Nephron (organoid): Measurements from ENCODE around the gene TJP1.

Source experiments
- H3K27ac Mint-ChIP-seq, 3 experiments: 2 replicates each; pipeline ENCODE4 v1.8.0; 2020; ENCODE audit warnings: mixed read lengths in 3 of 3, mild to moderate bottlenecking in 2 of 3, moderate library complexity in 1 of 3
- H3K27me3 Mint-ChIP-seq: 2 replicates; pipeline ENCODE4 v1.8.0; 2021; ENCODE audit warnings: low read depth, mild to moderate bottlenecking, moderate library complexity, mixed read lengths
- H3K36me3 Mint-ChIP-seq: 2 replicates; pipeline ENCODE4 v1.8.0; 2020; ENCODE audit warnings: low read depth, mixed read lengths
- H3K4me1 Mint-ChIP-seq: 2 replicates; pipeline ENCODE4 v1.8.0; 2020; ENCODE audit warnings: mixed read lengths
- H3K4me3 Mint-ChIP-seq, 3 experiments: 2 replicates each; pipeline ENCODE4 v1.8.0; 2020; ENCODE audit warnings: mild to moderate bottlenecking in 3 of 3, mixed read lengths in 3 of 3, moderate library complexity in 2 of 3
- H3K9me3 Mint-ChIP-seq: 2 replicates; pipeline ENCODE4 v1.8.0; 2020; ENCODE audit warnings: mixed read lengths
- CTCF ChIP-seq, 3 experiments: fragments of 200-600 bp; sonication (generic); IDR thresholded peaks; one replicate each; pipeline ENCODE4 v1.5.0; 2021; ENCODE audit warnings: antibody characterized with exemption in 3 of 3; ENCODE audit not compliant: unreplicated experiment in 3 of 3

TJP1 gene

GRCh38 chr15:29800491-29801366 lies 21.5 kb downstream of the TJP1 start:
- Mint-ChIP-seq H3K9me3 (peaks cover 6% of the 10 kb centered on the region), H3K4me3 (no peak overlapping the region), H3K36me3 (peaks cover 48% of the 10 kb centered on the region), H3K4me1 (peaks cover 19% of the 10 kb centered on the region), H3K27ac (peak overlapping the region; percentile 1 to 87 (median 60)), H3K27me3 (no peaks in the 10 kb centered on the region)
- no peak for TF ChIP-seq CTCF (IDR thresholded peaks at IDR 0.05; ENCODE audit: unreplicated experiment in 3 of 3)

- peaks cover 10% of the 10 kb centered on the region for H3K9me3 Mint-ChIP-seq
- peaks cover 55% of the 10 kb centered on the region for H3K36me3 Mint-ChIP-seq
- H3K4me1 Mint-ChIP-seq = peaks cover 13% of the 10 kb centered on the region
- TF ChIP-seq CTCF (IDR thresholded peaks at IDR 0.05; ENCODE audit: unreplicated experiment in 3 of 3) = no peak
- H3K4me3 Mint-ChIP-seq = no peak overlapping the region
- no peaks in the 10 kb centered on the region for H3K27me3 Mint-ChIP-seq
- H3K27ac Mint-ChIP-seq = no peak overlapping the region
Observed at GRCh38 chr15:29799859-29800258, 22.4 kb downstream of the TJP1 start.

GRCh38 chr15:29795610-29796009 lies 26.7 kb downstream of the TJP1 start:
- Mint-ChIP-seq H3K36me3 (peaks cover 77% of the 10 kb centered on the region), H3K27ac (no peak overlapping the region), H3K4me3 (no peak overlapping the region), H3K27me3 (no peaks in the 10 kb centered on the region), H3K9me3 (peaks cover 27% of the 10 kb centered on the region), H3K4me1 (no peaks in the 10 kb centered on the region)
- TF ChIP-seq CTCF (IDR thresholded peaks at IDR 0.05; ENCODE audit: unreplicated experiment in 3 of 3) = no peak

- H3K36me3 Mint-ChIP-seq = peaks cover 58% of the 10 kb centered on the region
- H3K27ac Mint-ChIP-seq = no peak overlapping the region
- no peak overlapping the region for H3K4me3 Mint-ChIP-seq
- H3K27me3 Mint-ChIP-seq = no peaks in the 10 kb centered on the region
- TF ChIP-seq CTCF (IDR thresholded peaks at IDR 0.05; ENCODE audit: unreplicated experiment in 3 of 3) = no peak
- peaks cover 27% of the 10 kb centered on the region for H3K9me3 Mint-ChIP-seq
- H3K4me1 Mint-ChIP-seq = no peaks in the 10 kb centered on the region
Observed at GRCh38 chr15:29792426-29793159, 29.7 kb downstream of the TJP1 start.

- H3K36me3 Mint-ChIP-seq = peaks cover 56% of the 10 kb centered on the region
- TF ChIP-seq CTCF (IDR thresholded peaks at IDR 0.05; ENCODE audit: unreplicated experiment in 3 of 3) = no peak
- H3K9me3 Mint-ChIP-seq = peaks cover 19% of the 10 kb centered on the region
- H3K27me3 Mint-ChIP-seq = no peaks in the 10 kb centered on the region
- no peak overlapping the region for H3K27ac Mint-ChIP-seq
- H3K4me3 Mint-ChIP-seq = no peak overlapping the region
- peaks cover 2% of the 10 kb centered on the region for H3K4me1 Mint-ChIP-seq
Observed at GRCh38 chr15:29790607-29791006, 31.7 kb downstream of the TJP1 start.
